ENCODE results near the gene ARHGEF40.

Gene ARHGEF40

DNA sequence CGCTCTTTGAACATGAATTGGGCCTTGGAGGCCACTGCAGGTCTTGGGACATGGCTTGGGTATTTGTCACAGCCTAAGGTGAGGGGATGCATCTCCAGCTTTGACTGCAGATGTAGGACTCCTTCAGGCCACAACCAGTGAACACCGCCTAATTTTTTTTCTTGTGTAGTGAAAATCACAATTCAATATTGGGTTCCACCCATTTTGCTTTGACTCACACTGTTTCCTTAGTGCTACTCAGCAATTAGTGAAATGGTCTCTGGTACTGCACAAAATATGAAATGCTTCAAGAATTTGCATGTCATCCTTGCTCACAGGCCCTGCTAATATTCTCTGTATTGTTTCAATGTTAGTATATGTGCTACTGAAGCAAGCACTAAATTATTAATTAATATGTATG is 43.3 kb downstream of the ARHGEF40 start:
- DNase-seq (ENCODE audit: low read depth in 1 of 2, low spot score in 1 of 2), result no peak

DNA sequence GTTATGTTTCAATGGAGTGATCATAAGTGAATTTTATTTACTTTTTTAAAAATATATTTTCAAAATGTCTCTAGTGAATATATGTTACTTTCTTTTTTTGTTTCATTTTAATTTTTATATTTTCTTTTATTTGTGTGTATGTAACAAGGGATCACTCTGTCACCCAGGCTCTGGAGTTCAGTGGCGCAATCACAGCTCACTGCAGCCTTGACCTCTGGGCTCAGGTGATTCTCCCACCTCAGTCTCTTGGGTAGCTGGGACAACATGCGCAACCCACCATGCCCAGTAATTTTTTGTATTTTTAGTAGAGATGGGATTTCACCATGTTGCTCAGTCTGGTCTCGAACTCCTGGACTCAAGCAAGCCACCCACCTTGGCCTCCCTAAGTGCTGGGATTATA is 48.8 kb downstream of the ARHGEF40 start:
- no peak for DNase-seq (ENCODE audit: low read depth in 1 of 2, low spot score in 1 of 2)

DNA sequence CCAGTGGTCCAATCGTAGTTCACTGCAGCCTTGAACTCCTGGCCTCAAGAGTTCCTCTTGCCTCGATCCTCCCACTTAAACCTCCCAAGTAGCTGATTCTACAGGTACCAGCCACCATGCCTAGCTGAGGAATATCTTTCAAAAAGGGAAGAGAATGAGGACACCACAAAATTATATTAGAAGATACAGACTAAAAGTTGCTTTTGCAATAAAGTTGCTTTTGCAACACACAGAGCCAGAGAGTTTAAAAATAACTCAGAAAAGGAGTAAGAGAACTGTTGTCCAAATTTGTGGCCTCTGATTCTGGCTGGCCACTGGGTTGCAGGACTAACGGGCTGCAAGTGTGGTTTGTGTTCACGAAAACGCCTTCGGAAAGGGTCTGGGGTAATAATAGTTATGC is 50.6 kb downstream of the ARHGEF40 start:
- DNase-seq (ENCODE audit: low read depth in 1 of 2, low spot score in 1 of 2), result no peak

DNA sequence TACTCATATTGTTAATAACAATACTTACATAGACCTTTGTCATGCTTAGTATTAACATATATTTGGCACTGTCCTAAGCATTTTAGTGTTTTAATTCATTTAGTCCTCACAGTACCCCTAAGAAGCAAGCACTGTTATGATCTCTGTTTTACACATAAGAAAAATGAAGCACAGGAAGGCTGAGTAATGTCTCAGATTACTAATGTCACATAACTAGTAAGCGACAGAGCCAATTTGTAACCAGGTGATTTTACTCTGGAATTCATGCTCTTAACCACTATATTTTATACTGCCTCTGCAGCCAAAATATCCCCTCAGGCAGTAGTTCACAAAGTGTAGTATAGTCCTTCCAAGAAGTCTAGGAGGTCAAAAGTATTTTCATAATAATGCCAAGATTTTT is 51.0 kb downstream of the ARHGEF40 start:
- DNase-seq (ENCODE audit: low read depth in 1 of 2, low spot score in 1 of 2), result no peak

DNA sequence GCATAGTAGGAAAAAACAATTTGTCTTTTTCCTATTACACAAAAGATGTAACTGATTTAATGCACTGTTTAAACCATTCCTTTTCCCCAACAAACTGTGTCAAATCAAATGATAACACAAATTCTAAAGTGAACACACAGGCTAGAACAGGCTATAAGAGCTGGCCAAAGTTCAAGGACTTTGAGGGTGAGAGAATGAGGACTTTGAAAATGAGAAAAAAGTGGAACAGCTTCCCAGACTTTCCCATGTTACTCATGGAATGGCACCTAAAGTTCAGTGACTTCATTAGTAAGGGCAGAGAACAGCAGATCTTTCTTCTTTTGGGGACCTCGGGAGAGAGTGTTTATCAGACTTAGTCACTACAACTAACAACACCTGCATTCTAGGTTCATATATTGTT is 53.3 kb downstream of the ARHGEF40 start:
- DNase-seq (ENCODE audit: low read depth in 1 of 2, low spot score in 1 of 2), result no peak

DNA sequence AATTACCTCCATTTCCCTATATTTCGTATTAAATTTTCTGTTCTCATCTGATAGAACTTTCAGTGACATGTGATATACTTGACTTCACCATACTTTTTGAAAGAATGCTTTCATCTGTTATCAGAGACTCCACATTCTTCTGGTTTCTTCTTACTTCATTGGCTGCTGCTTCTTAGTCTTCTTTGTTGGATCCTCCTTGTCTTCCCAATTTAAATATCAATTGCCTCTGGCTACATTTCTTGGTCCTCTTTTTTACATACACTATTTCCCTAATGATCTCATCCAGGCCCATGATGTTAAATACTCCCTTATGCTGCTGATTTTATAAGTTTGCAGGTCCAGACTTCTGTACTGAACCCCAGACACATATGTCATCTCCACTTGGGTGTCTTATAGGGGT is 63.8 kb downstream of the ARHGEF40 start:
- DNase-seq (ENCODE audit: low read depth in 1 of 2, low spot score in 1 of 2), result no peak

DNA sequence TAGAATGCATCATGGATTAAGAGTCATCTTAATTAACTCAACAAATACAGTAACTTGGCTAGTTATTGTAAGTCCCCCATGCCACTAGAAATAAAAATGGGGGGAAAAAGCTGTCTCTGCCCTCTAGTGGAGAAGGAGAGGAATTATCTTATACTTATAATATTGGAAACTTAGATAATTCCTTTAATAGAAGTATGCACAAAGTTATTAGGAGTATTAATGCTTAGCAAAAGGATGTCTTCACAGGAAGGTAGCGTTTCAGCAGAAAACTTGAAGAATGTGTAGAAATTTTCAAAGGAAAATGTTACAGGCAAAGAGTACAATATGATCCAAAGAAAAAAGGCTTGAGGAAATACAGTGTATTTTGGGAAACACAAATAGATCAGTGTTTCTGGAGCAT is 65.9 kb downstream of the ARHGEF40 start:
- no peak for DNase-seq (ENCODE audit: low read depth in 1 of 2, low spot score in 1 of 2)
